Measurements from ENCODE around the gene OR10J5.
"Not testable (repeated sequence)": the region's sequence is repeated elsewhere in the genome, so short reads cannot be mapped to it uniquely, and the experiment has no call there.

The OR10J5 gene

DNA sequence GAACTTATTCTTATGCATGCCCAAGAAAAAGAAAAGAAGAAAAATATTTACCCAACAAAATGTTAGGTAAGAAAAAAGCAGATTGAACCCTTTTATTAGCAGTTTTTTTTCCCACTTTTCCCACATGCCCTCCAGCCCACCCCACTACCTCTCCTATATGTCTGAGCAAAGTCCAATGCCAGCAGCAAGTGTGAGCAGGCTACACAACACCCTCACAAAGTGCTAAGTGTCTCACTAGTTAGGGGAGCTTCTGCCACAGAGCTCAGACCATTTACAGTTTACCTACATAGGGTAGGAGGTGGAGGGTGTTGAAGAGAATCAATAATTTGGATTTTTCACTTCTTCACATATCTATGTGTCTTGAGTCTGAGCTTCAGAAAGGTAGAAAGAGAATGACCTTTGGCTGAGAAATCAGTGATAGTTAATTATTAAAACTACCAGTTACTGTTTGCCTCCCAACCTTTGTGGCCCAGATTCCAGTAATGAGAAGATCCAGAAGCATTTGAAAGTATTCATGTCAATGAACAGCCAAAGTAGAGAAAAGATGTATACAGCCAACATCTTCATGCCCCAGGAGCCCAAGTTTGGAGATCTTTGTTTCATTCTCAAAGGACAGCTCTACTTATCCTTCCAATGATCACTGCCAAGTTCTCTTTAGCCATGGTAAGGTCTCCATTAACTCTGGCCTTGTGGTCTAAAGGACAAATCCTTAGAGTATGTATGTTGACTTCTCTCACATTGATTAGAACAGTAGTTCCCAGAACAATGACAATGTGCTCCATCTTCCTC is 26.2 kb downstream of the OR10J5 start:
- no peak for TF ChIP-seq CTCF (conservative IDR thresholded peaks at IDR 0.05; ENCODE audit: low read length)
- no peak for DNase-seq (ENCODE audit: low read depth)
- no peak overlapping the region for H3K4me3 ChIP-seq (ENCODE audit: low read length)

DNA sequence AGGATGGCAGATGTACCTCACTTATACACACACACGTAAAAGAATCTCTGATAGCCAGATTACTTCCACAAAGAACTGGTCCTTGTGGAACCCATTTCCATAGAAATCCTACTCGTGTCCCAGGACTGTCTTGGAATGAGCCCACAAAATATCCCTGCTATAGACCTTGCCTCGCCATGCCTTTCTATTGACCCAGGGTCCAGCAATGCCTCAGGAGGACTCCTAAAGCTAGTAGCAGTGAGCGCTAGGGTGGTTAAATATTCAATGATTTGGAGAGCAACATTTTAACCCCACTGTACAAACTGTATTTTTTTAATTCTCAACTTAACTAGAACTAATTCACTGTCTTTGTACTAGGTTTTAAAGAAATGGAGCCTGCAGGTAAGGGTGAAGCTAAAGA is 26.9 kb downstream of the OR10J5 start:
- no peak for DNase-seq (ENCODE audit: low read depth)
- no peak for TF ChIP-seq CTCF (conservative IDR thresholded peaks at IDR 0.05; ENCODE audit: low read length)
- no peak overlapping the region for H3K4me3 ChIP-seq (ENCODE audit: low read length)

DNA sequence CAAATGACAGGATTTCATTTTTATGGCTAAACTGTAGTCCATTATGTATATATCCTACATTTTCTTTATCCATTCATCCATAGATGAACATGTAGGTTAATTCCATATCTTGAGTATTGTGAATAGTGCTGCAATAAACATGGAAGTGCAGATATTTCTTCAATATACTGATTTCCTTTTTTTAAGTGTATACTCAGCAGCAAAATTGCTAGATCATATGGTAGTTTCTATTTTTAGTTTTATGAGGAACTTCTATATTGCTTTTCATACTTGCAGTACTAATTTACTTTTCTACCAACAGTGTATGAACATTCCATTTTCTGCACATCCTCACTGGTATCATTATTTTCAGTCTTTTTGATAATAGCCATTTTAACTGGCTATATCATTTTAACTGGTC is 30.1 kb downstream of the OR10J5 start:
- TF ChIP-seq CTCF (conservative IDR thresholded peaks at IDR 0.05; ENCODE audit: low read length), result no peak
- DNase-seq (ENCODE audit: low read depth), result no peak
- no peak overlapping the region for H3K4me3 ChIP-seq (ENCODE audit: low read length)

DNA sequence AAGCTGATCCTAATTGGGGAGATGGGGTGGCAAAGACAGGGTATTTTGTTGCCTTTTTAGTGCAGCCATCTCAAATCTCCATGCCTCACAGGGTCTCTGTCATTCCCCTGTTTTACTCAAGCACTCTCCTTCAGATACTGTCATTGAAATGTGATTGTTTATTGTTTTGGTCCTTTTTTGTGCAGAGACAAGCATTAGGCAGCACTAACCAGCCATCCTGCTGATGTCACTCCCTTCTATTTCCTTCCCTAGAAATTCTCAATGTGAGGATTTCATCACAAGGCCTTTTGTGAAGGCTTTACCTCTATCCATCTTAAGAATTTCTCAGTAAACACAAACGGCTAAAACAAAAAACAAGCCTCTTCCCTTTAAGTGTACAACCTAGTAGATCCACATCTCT is 34.7 kb downstream of the OR10J5 start:
- no peak overlapping the region for H3K4me3 ChIP-seq (ENCODE audit: low read length)
- no peak for TF ChIP-seq CTCF (conservative IDR thresholded peaks at IDR 0.05; ENCODE audit: low read length)
- DNase-seq (ENCODE audit: low read depth), result no peak

- not testable (repeated sequence) for DNase-seq (ENCODE audit: low read depth); H3K4me3 ChIP-seq (ENCODE audit: low read length)
Measured at GRCh38 chr1:159494513-159495210, 41.1 kb downstream of the OR10J5 start.

DNA sequence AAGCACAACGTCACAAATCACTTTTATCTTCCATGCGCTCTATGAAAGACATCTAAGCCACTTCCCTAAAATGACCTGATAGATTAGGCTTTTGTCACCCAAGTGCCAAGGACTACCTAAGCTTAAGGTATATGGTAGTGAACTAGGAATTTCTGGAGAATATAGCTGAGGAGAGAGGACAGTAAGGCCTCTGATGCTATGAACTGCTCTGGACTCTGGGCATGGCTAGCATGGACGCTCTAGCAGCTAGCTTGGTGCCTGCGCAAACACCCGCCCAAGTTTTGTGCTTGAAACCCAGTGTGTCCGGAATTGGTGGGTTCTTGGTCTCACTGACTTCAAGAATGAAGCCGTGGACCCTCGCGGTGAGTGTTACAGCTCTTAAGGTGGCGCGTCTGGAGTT is 42.5 kb downstream of the OR10J5 start:
- no peak for DNase-seq (ENCODE audit: low read depth)

More for the DNA sequence above, 42.5 kb downstream of the OR10J5 start:
- no peak overlapping the region for H3K4me3 ChIP-seq (ENCODE audit: low read length)
- no peak for TF ChIP-seq CTCF (conservative IDR thresholded peaks at IDR 0.05; ENCODE audit: low read length)
